Mammary epithelial cell (primary cell): ENCODE data around the gene ERF.

Source experiments
- EZH2 ChIP-seq: IDR thresholded peaks from 2 replicates; pipeline ENCODE4 v1.6.1; 2012; ENCODE audit warnings: low read length, inconsistent platforms, borderline replicate concordance
- TF ChIP-seq, protein P1 (sequence below), 2 donors: IDR thresholded peaks in 1 of 2; conservative IDR thresholded peaks in 1 of 2; 2 replicates each; pipeline ENCODE4 v1.5.1; 2011 to 2012; ENCODE audit warnings: inconsistent platforms in 2 of 2, low read length in 2 of 2, mild to moderate bottlenecking in 2 of 2, control low read depth in 1 of 2, low read depth in 1 of 2; ENCODE audit not compliant: insufficient read depth in 1 of 2; ENCODE audit errors: extremely low read depth in 1 of 2

DNA sequence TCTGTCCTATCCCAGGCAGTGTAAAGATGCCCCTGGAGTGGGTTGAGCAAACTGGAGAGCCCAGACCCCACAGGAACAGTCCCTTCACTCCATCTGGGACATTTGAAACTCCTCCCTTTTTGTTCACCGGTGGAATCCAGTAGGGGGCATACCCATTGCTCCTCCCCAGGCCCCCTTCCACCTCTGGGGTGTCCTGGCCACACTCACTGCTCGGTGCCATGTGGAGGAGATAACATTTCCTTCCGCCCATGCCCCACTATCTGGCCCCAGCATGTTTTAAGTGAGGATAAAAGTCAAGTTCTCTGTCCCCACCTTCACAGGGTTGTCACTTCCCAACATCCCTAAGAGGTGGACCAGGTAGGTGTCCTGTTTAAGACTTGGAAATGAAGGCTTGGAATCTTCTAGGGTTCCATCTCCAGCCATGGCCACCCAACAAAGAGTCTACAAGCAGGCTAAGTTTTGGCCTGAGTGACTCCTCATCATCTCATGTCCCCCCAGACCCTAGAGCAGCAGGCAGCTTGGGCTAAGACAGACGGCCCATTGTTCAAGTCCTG is 25.6 kb downstream of the ERF start:
- TF ChIP-seq, protein P1, sequence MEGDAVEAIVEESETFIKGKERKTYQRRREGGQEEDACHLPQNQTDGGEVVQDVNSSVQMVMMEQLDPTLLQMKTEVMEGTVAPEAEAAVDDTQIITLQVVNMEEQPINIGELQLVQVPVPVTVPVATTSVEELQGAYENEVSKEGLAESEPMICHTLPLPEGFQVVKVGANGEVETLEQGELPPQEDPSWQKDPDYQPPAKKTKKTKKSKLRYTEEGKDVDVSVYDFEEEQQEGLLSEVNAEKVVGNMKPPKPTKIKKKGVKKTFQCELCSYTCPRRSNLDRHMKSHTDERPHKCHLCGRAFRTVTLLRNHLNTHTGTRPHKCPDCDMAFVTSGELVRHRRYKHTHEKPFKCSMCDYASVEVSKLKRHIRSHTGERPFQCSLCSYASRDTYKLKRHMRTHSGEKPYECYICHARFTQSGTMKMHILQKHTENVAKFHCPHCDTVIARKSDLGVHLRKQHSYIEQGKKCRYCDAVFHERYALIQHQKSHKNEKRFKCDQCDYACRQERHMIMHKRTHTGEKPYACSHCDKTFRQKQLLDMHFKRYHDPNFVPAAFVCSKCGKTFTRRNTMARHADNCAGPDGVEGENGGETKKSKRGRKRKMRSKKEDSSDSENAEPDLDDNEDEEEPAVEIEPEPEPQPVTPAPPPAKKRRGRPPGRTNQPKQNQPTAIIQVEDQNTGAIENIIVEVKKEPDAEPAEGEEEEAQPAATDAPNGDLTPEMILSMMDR (conservative IDR thresholded peaks at IDR 0.05 in 1 of 2, IDR thresholded peaks at IDR 0.05 in 1 of 2; ENCODE audit: extremely low read depth in 1 of 2, insufficient read depth in 1 of 2, low read depth in 1 of 2, low read length in 2 of 2), result no peak
- no peak for TF ChIP-seq EZH2
